GM21515 (cell line): Measurements from ENCODE around the gene MLXIP.

Source experiments
- ATAC-seq: cut with Tn5 transposase; IDR thresholded peaks from one replicate; pipeline ENCODE4 v1.9.1; 2021; ENCODE audit not compliant: unreplicated experiment

MLXIP gene

GRCh38 chr12:122124370-122124769 lies 45.8 kb downstream of the MLXIP start:
- no peak for ATAC-seq

GRCh38 chr12:122125452-122126341 lies 47.1 kb downstream of the MLXIP start:
- no peak for ATAC-seq

DNA sequence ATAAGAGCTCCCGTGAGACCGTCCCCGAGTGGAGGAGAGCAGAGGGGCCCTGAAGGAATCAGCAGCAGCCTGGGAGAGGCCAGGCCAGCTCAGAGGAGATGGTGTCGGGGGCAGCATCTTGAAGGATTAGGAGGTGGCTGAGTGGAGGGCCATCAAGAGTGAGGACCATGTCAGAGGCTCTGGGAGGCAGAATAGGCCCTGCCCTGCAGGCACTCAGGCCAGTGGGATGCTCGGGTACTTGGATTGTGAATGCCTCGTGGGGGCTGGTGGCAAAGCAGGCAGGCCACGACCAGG lies 47.7 kb downstream of the MLXIP start:
- no peak for ATAC-seq

GRCh38 chr12:122126713-122127597 lies 48.4 kb downstream of the MLXIP start:
- ATAC-seq: no peak

DNA sequence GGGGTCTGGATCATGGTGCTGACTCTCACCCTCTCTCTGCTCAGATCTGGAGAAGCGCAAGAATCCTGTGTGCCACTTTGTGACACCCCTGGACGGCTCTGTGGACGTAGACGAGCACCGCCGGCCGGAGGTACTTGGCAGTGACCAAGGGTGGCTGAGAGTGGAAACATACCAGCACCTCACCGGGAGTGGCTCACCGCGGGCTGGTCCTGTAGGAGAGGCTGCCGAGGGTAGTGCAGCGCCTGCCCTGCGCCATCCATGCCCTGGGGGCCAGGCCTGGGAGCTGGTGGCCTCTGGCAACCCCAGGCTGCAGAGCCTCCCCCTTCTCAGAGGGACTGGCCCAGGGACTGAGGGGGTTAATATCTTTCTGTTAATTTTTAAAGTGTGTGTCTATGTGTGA lies 49.3 kb downstream of the MLXIP start:
- ATAC-seq: no peak

DNA sequence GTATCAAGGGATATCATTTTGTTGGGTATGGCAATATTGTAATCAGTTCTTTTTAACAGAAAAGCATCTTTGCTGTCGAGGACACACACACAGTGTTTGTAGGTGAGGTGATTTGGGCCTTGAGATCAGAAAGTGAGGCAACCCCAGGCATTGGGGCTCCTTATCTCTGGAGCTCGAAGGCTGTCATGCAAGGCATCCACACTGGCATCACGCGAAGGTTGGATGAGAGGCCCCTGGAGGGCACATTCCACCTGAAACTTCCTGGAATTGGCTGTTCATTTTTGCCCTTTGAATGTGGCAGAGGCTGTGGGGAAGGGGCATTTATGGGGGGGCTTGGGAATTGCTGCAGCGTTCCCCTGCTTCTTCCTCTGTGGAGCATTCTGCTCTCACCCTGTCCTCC lies 49.9 kb downstream of the MLXIP start:
- ATAC-seq: no peak

DNA sequence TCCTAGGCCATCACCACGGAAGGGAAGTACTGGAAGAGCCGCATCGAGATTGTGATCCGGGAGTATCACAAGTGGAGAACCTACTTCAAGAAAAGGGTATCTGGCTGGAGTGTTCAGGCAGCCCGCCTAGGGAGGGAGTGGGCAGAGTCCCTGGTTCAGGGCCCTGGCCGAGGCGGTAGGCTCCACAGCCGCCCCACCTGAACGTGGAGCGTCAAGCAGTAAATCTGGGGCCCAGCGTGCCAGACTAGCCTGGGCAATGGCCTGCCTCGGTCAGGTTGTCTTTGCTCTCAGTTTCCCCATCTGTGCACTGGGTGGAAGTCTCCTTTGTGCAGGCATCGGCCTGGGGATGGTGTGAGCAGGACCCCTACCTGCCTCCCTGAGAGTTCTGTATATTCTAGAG lies 50.6 kb downstream of the MLXIP start:
- ATAC-seq: no peak

GRCh38 chr12:122130150-122130549 lies 51.6 kb downstream of the MLXIP start:
- ATAC-seq: no peak

GRCh38 chr12:122133192-122133950 lies 54.8 kb downstream of the MLXIP start:
- no peak for ATAC-seq

GRCh38 chr12:122135437-122136031 lies 57.0 kb downstream of the MLXIP start:
- no peak for ATAC-seq

GRCh38 chr12:122137229-122137628 lies 58.7 kb downstream of the MLXIP start:
- no peak for ATAC-seq

DNA sequence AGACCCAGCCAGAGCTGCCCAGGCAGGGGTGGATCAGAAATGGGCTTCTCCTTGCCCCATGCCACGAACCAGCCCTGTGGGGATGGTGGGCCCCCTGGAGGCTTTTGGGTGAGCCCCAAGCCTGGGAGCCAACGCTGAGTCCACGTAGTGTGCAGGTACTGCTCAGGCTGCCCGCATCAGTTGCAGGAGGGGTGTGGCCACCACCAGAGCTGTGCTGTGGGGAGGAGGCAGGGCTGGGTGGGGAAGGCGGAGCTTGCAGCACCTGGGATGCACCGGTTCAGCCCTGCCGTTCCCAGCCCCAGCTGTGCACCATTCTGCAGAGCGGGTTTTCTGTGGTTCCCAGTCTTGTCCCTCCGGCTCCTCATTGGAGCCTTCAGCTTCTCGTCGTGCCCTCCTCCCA lies 59.1 kb downstream of the MLXIP start:
- no peak for ATAC-seq

DNA sequence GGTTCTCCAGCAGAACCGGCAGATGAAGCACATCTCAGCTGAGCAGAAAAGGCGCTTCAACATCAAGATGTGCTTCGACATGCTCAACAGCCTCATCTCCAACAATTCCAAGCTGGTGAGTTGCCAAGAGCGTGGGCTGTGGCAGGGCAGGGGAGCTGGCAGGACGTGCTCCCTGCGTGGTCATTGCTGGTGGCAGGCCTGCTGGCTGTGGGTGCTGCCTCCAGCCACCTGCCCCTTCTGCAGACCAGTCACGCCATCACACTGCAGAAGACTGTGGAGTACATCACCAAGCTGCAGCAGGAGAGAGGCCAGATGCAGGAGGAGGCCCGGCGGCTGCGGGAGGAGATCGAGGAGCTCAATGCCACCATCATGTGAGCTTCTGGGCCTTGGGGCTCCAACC lies 59.6 kb downstream of the MLXIP start:
- ATAC-seq: no peak

GRCh38 chr12:122138616-122139015 lies 60.1 kb downstream of the MLXIP start:
- no peak for ATAC-seq

- no peak for ATAC-seq
Observed at GRCh38 chr12:122139266-122139665, 60.7 kb downstream of the MLXIP start.

GRCh38 chr12:122139941-122140340 lies 61.4 kb downstream of the MLXIP start:
- no peak for ATAC-seq

DNA sequence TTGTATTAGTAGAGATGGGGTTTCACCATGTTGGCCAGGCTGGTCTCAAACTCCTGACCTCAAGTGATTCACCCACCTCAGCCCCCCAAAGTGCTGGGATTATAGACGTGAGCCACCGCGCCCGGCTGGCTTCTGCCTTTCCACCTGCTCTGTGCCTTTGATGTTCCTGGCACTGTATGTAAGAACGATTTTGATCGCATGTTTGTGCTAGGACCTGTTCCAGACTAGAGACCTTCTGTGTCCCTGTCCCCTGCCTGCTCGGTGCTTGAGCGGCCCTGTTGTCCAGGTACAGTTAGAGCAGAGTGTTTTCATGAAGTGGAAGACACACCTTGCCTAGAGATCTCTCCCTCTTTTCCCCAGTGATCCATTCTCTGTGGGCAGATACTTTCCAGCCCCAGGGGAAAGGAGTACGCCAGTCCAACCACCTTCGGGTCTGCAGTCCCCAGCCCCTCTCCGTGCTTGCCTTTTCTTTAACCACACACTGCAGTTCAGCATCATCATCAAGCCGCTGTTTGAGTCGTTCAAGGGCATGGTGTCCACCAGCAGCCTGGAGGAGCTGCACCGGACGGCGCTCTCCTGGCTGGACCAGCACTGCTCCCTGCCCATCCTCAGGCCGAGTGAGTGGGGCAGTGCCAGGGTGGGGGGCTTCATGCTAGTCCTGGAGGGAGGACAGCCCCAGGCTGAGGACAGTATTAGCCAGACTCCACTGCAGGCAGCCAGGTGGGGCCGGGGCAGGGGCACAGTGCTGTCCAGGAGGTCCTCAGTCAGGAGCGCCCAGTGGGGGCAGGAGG lies 62.1 kb downstream of the MLXIP start:
- no peak for ATAC-seq

DNA sequence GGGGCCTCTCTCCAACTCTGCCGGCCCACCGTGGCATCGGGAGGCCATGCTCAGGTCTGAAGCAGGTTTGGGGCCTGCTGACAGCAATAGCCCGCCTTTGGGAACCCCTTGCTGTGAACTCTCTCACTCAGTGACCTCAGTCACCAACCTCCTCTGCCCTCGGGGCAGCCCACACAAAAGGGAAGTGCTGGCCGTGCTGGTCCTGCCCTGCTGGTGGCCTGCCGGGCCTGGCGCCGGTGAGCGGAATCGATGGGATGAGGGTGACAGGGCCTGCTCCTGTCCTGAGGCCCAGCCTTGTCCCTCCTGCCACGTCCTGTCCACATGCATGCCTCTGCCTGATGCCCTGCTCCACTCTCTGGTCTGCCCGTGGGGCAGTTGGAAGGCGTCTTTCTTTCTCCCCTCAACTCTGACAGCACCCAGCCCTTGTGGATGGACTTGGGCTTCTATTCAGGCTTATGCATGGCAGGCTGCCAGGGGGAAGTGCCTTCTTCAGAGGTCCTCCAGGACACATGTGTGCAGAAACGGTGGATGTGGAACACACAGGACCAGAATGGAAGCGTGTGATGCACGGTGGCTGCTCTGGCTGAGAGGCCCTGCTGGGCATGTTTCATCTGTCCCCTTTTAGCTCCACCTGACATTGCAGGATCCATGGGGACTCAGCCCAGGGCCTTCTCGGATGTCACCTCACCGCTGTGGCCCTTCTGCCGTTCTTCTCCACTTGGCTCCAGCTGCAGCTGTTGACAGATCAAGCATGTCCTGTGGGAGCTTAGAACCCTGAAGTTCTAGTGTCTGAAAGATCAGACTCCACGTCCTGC lies 63.6 kb downstream of the MLXIP start:
- ATAC-seq: no peak

- no peak for ATAC-seq
Observed at GRCh38 chr12:122142857-122143256, 64.3 kb downstream of the MLXIP start.
